Vagina (tissue), 2 donors: ENCODE data around the gene CPT1A.

ENCODE experiments used
- CTCF ChIP-seq, 3 experiments: fragments of 450-650 bp in 2 of 3; fragments of 200-600 bp in 1 of 3; sonication (generic) in 1 of 3; IDR thresholded peaks; one replicate each; pipeline ENCODE4 v1.5.1; 2017 to 2019; ENCODE audit warnings: antibody characterized with exemption in 3 of 3, mild to moderate bottlenecking in 2 of 3, moderate library complexity in 2 of 3
- POLR2AphosphoS5 ChIP-seq, 2 donors: sonication (generic); formaldehyde crosslinking; IDR thresholded peaks; one replicate each; pipeline ENCODE4 v1.9.0; 2017; ENCODE audit warnings: antibody characterized with exemption in 2 of 2, mild to moderate bottlenecking in 2 of 2, low read depth in 1 of 2; ENCODE audit not compliant: insufficient read depth in 1 of 2

DNA sequence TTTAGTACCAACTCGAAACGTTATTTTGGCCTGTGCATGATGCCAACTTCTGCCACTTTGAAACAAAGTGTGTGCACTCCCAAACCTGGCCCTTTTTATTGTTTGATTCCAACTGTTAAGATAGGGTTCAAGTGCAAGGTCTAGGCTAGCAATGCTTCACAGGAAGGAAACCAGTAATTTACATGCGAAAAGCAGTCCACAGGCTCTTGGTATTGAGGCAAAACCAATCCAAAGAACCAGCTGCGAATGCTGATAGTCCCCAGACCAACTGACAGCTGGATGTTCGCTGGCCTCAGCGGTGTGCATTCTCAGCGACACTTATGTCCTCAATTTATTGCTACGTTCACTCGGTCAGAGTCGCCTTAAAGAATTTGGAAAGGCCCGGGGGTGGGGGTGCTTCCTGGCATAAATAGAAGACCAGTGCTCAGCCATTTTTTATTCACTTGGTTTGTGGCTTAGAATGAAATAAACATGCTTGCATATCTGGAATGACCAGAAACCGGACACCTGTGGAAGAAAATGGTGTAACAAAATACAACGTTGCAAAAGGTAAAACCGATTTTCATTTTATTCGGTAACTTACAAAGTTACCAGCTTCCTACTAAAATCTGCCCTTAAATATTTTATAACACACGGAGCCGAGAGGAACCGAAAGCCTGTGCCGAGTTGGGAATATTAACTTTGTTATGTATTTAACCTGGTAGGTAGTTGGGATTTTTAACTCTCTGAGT, 1.6 kb downstream of the CPT1A start:
- TF ChIP-seq CTCF (IDR thresholded peaks at IDR 0.05), result no peak
- TF ChIP-seq POLR2AphosphoS5 (IDR thresholded peaks at IDR 0.05; ENCODE audit: insufficient read depth in 1 of 2, low read depth in 1 of 2), result no peak
